Measurements from ENCODE around the gene BCL2L1.
A peak's percentile ranks its signal among the peaks of the same experiment; 100 is the strongest.

DNA sequence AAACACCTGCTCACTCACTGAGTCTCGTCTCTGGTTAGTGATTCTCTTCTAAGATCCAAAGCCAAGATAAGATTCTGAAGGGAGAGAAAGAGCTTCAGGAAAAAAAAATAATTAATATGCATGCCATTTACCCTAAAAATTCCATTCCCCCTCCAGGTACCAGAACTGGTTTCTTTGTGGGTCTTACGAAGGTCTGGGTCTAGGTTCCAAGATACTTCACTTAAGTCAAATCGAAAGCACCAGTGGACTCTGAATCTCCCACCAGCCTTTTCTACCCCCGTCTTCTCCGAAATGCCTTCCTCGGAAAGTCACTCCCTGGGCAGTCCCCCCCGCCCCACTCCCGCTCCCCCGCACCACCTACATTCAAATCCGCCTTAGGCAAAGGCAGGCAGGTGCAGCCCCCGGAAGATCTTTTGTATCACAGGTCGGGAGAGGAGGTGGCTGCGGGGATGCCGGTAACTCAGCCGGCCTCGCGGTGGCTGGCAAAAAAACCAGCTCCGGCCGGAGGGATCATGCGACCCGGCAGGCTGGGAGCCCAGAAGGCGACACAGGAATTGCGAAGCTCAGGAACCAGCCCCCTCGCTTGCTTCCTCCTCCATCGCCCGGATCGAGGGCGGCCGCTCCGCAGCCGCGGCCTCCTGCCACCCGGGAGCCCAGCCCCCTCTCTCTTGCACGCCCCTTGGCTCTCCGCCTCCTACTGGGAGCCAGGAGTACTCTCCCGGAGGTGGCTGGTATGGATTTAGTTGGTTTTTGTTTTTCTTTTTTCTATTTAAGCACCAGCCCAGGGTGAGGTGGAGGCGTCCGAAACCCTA is at the start of gene BCL2L1:
- TF ChIP-seq FOXM1 (IDR thresholded peaks at IDR 0.05; ENCODE audit: low read depth), result no peak
- TF ChIP-seq, protein P1, sequence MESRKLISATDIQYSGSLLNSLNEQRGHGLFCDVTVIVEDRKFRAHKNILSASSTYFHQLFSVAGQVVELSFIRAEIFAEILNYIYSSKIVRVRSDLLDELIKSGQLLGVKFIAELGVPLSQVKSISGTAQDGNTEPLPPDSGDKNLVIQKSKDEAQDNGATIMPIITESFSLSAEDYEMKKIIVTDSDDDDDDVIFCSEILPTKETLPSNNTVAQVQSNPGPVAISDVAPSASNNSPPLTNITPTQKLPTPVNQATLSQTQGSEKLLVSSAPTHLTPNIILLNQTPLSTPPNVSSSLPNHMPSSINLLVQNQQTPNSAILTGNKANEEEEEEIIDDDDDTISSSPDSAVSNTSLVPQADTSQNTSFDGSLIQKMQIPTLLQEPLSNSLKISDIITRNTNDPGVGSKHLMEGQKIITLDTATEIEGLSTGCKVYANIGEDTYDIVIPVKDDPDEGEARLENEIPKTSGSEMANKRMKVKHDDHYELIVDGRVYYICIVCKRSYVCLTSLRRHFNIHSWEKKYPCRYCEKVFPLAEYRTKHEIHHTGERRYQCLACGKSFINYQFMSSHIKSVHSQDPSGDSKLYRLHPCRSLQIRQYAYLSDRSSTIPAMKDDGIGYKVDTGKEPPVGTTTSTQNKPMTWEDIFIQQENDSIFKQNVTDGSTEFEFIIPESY (IDR thresholded peaks at IDR 0.05; ENCODE audit: borderline replicate concordance, low read depth), result no peak; the same call in 1 of the 2 replicates
- peak; percentile 71; the same call in 1 of the 2 replicates for TF ChIP-seq SIN3A (IDR thresholded peaks at IDR 0.05; ENCODE audit: borderline replicate concordance, low read depth, low read length)
- peak; percentile 72 for TF ChIP-seq CTCF (IDR thresholded peaks at IDR 0.05)

All from SK-N-SH (cell line).